Measurements from ENCODE around the gene RALGPS2.

DNA sequence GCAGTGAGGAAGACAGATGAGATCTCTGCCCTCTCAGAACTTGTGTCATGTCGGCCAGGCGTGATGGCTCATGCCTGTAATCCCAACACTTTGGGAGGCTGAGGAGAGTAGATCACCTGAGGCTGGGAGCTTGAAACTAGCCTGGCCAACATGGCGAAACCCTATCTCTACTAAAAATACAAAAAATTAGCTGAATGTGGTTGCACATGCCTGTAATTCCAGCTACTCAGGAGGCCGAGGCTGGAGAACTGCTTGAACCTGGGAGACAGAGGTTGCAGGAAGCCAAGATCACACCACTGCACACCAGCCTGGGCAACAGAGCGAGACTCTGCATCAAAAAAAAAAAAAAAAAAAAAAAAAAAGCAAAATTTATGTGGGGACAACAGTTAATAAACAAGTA lies 40.9 kb upstream of the RALGPS2 start:
- TF ChIP-seq CTCF (IDR thresholded peaks at IDR 0.05) (no peak), NR2C2 (CRISPR knock-in tag; IDR thresholded peaks at IDR 0.05) (no peak), CREM (CRISPR knock-in tag; IDR thresholded peaks at IDR 0.05) (no peak), NFYB (CRISPR knock-in tag; conservative IDR thresholded peaks at IDR 0.05; ENCODE audit: low read depth) (no peak), FOXP1 (CRISPR knock-in tag; IDR thresholded peaks at IDR 0.05; ENCODE audit: borderline replicate concordance) (no peak), NR1H2 (CRISPR knock-in tag; IDR thresholded peaks at IDR 0.05) (no peak), RELA (CRISPR knock-in tag; IDR thresholded peaks at IDR 0.05; ENCODE audit: borderline replicate concordance) (no peak), MLX (CRISPR knock-in tag; IDR thresholded peaks at IDR 0.05) (no peak), STAT6 (CRISPR knock-in tag; conservative IDR thresholded peaks at IDR 0.05; ENCODE audit: low read depth) (no peak), SP1 (CRISPR knock-in tag; conservative IDR thresholded peaks at IDR 0.05) (no peak), JUN (CRISPR knock-in tag; IDR thresholded peaks at IDR 0.05) (no peak), SMAD3 (CRISPR knock-in tag; IDR thresholded peaks at IDR 0.05; ENCODE audit: borderline replicate concordance) (no peak)
- TF ChIP-seq, protein P1, sequence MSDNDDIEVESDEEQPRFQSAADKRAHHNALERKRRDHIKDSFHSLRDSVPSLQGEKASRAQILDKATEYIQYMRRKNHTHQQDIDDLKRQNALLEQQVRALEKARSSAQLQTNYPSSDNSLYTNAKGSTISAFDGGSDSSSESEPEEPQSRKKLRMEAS (CRISPR knock-in tag; IDR thresholded peaks at IDR 0.05), result no peak

All from WTC11 (cell line).